NOMO-1 treated with dmso at 0.1 percent for 144 hours (cell line): Measurements from ENCODE around the gene MGAT4A.
"Not testable (repeated sequence)": the region's sequence is repeated elsewhere in the genome, so short reads cannot be mapped to it uniquely, and the experiment has no call there.

Experiments
- DNase-seq: peaks from one replicate; lab custom pipeline; 2025; ENCODE audit not compliant: unreplicated experiment; lab: John Stamatoyannopoulos, UW

Gene MGAT4A

DNA sequence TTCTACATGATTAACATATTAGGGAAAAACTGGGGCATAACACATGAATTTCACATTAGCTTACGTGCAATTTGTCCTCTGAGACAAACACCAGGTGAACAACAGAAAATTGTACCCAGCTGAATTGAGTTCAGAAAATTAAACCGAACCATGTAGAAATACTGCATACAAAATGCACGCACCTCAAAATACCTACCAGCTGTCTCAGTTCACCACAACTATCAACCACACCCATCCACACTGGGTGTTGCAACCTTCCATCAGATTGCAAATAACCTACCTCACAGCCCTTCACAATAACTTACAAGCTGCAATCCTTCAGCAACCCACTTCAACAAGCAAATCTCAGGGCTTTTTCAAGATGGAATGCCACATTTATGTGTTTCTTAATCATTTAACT lies 66.6 kb downstream of the MGAT4A start:
- DNase-seq, result peak; percentile 75

DNA sequence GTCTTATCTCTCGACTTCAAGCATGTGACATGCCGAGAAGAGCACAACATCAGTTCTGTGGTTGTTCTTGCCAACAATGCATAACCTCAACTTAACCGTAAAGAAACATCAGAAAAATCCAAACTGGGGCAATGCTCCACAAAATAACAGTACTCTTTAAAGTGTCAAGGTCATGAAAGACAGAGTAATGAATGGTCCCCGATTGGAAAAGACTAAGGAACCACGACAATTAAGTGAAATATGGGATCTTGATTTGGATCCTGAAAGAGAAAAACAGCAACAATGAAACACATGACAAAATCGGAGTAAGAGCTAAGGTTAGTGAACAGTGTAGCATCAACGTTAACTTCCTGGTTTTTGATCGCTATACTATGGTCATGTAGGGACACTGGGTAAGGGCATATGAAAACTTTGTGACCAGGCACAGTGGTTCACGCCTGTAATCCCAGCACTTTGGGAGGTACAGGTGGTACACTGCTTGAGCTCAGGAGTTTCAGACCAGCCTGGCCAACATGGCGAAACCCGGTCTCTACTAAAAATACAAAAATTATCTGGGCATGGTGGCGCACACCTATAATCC lies 67.3 kb downstream of the MGAT4A start:
- DNase-seq, result no peak

DNA sequence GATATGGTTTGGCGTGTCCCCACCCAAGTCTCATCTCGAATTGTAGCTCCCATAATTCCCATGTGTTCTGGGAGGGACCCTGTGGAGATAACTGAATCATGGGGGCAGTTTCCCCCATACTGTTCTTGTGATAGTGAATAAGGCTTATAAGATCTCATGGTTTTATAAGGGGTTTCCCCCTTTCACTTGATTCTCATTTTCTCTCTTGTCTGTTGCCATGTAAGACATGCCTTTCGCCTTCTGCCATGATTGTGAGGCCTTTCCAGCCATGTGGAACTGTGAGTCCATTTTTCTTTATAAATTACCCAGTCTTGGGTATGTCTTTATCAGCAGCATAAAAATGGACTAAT lies 71.5 kb downstream of the MGAT4A start:
- DNase-seq, result not testable (repeated sequence)

DNA sequence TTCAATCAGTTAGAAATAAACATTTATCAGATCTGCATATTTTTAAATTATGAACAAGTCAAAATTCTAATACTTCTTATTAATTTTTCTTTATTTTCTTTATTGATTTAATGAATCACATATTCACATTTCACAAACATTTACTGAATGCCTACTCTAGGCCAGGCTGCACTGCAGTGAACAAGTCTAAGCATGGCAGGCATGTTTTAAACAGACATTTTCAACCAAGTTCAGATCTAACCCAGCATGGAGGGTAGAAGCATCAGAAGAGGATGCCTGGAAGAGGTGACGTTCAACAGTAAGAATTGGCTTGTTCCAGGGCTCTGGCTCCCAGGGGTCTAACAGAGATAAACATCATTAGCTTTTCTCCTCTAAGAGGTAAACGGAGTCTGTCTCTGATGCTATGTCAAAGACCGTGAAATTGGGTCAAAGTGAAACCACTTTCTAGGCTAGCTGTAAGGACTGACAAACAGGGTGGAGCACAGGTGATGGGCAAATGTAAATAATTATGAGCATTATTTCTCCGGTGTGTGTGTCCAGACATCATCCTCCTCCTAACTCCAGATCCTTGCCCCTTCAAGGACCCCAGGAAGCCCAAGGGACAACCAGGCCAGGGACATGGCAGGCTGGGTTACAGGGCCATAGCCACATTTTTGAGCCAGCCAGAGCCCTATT lies 72.0 kb downstream of the MGAT4A start:
- no peak for DNase-seq

DNA sequence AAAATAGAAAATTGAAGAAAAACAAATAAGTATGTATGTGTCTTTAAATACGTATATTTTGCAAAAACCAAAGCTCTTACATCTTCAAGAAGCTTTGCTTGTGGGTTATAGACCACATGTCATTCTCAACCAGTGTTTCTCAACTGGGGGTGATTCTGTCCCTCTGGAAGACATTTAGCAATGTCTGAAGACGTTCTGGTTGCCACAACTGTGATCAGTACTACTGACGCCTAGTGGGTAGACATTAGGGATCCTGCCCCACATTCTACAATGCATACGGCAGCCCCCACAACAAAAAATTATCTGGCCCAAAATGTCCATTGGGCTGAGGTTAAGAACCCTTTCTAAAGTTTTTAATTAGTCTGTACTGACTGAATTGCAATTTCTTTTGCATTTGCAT lies 74.1 kb downstream of the MGAT4A start:
- DNase-seq, result no peak

DNA sequence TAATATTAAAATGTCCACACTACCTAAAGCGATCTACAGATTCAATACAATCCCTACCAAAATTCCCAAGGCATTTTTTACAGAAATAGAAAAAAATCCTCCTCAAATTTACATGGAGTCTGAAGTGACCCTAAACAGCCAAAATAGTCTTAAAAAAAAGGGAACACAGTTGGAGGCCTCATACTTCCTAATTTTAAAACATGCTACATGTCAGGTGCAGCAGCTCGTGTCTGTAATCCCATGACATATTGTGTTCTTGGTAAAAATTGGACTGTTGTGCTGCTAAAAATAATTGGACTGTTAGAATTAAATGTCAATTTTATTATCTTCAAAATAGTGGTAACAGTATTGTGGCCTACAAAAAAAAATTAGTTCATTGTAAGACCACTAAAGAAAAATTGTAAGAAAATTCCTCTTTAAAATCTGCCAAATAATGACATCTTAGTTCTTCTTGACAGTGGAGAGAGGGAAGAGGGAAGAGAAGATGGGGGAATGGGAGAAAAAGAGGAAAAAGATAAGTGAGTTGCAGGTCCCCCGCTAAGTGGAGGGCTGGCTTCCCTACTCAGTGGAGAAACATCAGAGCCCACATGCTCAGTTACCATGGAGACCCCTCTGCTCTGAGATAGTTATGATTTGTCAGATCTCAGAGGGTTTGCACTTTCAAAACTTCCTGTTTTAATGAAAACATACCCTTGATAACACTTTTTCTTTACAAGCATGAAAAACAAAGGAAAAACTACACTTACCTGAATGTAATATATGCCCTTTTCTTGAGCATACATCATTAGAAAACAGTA lies 76.0 kb downstream of the MGAT4A start:
- peak; percentile 23 for DNase-seq

DNA sequence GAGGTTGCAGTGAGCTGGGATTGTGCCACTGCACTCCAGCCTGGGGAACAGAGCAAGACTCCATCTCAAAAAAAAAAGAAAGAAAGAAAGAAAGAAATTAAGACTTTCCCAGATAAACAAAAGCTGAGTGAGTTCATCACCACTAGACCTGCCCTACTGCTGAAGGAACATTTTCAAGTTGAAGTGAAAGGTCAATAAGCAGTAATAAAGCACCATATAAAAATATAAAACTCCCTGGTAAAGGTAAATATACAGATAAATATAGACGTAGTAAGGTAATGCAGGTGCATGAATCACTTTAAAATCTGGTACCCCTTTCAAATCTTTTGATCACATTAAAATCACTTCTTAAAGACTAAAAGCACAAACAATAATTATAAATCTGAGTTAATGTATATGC lies 79.9 kb downstream of the MGAT4A start:
- no peak for DNase-seq

DNA sequence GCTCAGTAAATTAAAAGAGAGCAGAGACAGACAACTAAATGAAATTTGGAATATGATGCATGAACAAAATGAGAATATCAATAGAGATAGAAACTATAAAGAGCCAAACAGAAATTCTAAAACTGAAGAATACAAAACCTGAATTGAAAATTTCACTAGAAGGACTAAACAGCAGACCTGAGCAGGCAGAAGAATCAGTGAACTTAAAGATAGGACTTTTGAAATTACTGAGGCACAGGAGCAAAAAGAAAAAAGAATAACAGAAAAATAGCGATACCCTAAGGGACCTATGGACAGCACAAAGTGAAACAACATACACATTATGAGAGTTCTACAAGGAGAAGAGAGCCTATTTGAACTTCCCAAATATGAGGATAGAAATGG lies 80.9 kb downstream of the MGAT4A start:
- DNase-seq, result no peak

DNA sequence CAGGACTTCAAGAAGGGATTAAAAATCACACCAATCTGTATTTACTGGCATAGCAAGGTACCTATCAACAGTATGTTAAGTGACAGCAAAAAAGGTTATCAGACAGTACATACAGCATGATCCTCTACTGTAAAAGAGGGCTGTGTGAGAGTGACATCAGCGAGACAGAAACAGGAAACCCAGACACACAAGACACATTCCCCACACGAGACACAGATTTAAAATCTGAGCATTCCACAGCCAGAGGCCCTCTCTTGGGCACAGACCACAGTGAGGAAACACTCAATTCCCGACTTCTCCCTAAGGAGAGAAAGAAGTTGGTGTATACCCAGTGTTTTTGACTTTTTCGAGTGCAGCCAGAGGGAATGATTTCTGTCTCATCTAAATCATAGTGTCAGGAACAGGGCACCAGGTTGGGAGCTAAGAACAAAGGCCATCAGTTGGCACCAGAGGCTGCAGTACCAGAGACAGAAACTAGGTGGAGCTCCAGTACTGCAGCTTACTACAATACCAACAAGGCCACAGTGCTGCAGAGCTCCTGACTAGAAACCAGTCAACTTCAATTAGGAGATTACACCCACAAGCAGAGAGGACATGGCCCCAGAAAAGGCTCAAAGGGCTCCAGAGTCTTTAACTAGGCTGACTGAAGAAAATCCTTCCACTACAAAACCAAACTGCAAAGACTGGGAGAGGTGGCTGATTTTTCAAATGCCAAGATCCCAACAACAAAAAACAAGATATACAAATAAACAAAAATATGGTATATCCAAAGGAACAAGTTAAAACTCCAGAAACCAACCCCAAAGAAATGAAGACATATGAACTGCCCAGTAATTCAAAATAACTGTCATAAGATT lies 81.6 kb downstream of the MGAT4A start:
- peak; percentile 63 for DNase-seq

DNA sequence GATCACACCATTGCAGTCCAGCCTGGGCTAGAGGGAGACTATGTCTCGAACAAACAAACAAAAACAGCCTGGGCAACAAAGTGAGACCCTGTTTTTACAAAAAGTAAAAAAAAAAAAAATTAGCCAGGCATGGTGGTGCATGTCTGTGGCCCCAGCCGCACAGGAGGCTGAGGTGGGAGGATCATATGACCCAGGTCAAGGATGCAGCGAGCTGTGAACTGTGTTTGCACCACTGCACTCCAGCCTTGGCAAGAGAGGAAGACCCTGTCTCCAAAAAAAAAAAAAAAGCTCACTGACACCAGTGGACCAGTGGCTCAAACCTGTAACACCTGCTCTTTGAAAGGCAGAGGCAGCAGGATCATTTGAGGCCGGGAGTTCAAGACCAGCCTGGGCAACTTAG lies 82.5 kb downstream of the MGAT4A start:
- DNase-seq, result no peak

DNA sequence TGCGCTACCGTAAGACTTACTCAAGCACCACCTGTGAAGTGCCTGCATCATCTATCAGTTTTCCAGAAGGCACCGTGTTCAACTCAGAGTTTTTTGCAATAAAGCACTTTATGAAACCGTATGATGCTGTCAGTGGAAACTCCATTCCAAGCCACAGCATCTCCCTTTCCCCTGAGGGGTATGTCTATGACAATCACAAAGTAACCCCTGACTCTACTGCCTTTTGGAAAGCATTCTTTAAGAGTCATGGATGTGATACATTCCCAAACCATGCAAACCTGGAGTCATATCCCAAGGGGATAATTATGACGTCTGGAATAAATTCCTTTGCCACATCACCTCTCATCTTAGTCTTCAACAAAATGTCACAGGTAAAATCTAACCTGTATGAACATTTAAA lies 83.3 kb downstream of the MGAT4A start:
- no peak for DNase-seq

DNA sequence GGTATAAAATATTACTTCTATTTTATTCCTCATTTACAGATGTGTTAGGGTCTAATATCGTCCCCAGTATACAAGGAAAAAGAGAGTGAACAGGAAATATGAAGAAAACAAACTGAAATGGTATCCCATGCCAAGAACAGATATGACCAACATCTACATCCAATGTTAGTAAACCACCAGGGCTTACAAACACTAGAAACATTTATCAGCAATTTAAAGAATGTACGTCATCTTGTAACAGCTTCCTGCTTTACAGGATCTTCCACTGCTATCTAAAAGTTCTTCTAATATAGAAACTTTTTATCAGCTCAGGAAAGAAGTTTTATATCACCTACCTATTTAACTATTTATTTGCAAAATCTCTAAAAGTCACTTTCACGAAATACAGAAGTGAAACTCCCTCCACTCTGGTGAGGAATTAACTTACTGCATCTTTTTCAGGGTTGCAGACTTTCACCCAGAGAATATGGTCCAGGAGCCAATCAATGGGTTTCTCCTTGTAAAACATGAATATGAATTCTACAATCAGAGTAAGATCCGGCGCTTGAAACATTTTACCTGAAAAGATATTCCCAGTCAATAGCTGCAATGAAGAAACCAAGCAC lies 87.3 kb downstream of the MGAT4A start:
- no peak for DNase-seq

DNA sequence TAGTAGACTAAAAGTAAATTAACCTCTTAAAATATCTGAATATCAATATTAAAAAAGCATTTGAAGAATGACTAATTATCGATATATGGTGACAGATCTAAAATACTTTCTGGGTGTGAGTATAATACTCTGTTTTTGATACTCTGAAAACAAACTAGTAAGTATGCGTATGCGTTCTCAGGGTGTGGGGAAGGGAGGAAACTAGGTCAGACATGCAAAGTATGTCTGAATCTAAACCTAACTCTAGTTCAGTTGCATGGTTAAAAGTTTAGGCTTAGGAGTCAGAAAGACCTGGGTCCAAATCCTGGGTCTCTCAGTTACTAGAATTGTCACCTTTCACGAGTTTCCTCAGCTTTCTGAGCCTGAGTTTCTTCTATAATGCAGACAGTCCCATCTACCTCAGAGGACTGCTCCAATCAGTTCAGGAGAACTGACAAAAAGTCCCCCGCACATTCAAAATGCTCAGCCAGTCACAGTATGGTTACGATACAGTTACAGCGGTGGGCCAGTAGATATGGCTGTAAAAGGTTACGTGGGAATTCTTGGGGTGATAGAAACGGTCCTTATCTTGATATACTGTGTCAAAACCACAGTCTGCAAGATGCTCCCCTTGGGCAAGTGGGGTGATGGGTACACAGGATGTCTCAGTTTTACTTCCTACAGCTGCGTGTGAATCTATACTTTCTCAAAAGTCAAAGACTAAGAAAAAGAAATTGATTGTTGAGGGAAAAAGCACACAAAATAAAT lies 93.4 kb downstream of the MGAT4A start:
- DNase-seq, result no peak

DNA sequence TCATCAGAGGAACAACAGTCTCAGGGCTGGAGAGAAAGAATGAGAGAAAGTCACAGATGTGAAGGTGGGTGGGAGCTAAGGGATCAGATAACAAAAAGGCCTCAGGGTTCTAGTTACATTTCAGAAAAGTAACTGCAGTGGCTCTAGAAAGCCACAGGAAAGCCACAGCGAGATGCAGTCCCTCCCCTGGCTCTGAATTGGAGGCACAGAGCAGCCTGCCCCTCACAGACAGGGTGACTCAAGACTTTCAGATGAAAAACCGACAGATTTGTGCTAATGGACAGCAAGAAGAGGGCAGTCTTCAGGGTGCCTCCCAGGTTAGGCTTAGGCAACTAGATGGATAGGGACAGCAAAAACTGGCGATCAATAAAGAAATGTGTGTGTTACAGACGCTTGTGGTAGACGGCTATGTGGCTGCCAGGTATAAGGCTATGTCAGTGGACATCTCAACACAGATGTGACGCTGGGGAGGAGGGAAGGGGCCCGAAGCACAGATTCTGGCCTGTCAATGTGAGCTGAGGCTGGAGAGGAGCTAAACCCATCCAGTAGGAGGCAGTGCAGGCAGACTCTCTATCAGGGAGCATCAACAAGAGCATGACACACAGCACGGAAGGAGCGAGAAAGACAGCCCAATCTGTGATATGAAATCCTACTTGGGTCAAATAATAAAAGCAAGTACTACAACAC lies 96.4 kb downstream of the MGAT4A start:
- no peak for DNase-seq

DNA sequence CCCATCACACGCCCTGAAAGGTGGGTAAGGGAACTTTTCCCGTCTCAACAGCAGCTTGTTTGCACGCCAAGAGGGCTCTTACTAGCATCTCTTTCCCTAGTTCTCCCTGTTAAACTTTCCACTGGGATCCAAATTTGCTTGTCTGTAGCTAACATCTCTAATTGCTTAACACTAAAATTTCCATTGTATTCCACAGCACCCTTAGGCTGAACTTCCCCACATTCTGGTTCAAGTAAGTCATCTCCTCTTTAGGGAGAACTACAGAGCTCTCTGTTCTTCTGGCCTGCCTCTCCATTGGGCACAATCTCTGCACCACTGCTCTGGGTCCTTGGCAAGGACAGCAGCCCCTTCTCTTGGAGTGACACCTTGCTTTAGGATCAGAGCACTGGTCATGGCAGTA lies 98.6 kb downstream of the MGAT4A start:
- DNase-seq, result no peak

DNA sequence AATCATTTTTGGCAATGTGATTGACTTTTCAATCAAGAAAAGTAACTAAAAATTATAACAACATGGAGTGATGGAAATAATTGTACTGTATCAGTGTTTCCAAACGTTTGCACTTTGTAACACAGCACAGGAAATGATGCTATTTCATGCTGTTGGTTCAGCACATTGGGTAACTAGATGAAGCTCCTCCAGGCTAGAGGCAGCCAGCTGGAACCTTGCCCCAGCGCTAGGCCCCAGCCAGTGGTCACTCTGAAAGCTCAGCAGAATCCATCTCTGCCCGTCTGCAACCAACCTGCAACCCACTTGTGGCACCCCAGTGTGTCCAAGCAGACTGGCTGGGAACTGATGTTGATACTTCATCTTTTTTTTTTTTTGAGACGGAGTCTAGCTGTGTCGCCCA lies 107.3 kb downstream of the MGAT4A start:
- no peak for DNase-seq

DNA sequence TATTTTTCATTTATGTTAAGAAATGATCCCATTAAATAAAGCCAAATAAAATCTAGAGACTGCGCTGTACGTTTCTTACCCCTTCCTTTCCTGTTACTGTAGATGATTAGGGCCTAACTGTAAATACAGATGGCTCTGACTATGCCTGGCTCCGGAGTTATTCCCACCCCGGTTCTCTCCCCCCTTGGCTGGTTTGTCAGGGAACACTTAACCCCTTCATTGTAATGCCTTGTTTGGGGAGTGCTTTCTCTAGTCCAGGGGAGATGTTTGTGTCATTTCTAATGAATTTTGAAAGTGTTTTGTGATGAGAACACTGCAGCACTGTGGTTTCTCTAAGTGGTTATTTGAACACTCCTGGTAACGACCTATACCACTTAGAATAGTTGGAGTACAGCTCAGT lies 113.8 kb downstream of the MGAT4A start:
- DNase-seq, result no peak

DNA sequence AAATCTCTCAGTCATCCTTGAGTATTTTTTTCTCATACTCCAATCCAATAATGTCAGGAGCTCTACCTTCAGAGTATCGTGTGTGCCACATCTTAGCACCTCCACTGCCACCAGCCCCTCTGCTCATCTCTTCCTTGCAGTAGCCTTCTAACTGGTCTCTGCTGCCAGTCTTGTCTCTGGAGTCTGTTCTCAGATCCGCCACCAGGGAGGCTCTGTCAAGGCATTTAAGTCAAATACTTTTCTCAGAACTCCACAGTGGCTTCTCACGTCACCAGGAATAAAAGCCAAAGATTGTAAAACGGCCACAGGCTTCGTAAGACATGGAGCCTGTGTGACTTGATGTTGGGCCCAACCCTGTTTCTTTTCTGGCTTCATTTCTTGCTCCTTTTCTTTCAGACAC lies 115.5 kb downstream of the MGAT4A start:
- no peak for DNase-seq

DNA sequence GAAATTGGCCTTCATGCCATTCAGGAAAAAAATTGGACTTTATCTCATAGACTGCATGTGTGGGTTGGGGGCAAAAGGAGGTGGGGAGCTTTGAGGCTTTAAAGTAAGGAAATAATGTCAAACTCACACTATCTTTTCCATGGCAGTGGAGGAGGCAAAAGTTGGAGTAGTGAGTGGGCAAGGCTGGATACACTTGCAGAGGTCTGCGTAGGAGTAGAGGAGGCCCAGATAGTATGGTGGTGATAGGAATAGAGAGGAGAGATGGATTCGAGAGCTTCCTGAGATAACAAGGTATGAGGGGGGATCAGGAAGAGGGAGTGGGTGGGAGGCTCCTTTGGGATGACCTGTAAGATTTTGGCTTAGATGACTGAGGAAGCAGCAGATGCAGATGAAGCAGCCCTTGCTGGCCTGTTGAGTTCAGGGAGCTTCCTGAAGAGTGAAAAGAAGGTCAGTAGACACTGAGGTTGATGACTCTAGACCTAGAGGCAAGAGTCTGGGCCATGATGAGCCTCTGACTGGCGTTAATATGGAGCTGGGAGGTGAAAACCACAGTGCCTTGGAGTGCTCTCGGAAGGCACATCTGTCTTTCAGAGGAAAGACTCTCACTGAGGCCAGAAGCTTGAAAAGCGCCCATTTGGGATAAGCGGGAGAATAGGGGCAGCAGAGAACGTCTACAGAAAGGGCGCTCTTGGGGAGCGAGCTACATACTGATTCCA lies 116.8 kb downstream of the MGAT4A start:
- no peak for DNase-seq
